DND-41 (cell line): ENCODE measurements around the gene MLXIPL.

Source experiments
- EZH2 ChIP-seq: IDR thresholded peaks from 3 replicates; pipeline ENCODE4 v1.6.1; 2012; ENCODE audit warnings: borderline replicate concordance, low read depth, mild to moderate bottlenecking, moderate library complexity, low read length, inconsistent platforms; ENCODE audit not compliant: severe bottlenecking
- TF ChIP-seq, protein P1 (sequence below): IDR thresholded peaks from 2 replicates; pipeline ENCODE4 v1.5.1; 2012; ENCODE audit warnings: borderline replicate concordance, low read length, moderate library complexity, mild to moderate bottlenecking; ENCODE audit not compliant: poor library complexity, severe bottlenecking; ENCODE audit errors: extremely low read depth

DNA sequence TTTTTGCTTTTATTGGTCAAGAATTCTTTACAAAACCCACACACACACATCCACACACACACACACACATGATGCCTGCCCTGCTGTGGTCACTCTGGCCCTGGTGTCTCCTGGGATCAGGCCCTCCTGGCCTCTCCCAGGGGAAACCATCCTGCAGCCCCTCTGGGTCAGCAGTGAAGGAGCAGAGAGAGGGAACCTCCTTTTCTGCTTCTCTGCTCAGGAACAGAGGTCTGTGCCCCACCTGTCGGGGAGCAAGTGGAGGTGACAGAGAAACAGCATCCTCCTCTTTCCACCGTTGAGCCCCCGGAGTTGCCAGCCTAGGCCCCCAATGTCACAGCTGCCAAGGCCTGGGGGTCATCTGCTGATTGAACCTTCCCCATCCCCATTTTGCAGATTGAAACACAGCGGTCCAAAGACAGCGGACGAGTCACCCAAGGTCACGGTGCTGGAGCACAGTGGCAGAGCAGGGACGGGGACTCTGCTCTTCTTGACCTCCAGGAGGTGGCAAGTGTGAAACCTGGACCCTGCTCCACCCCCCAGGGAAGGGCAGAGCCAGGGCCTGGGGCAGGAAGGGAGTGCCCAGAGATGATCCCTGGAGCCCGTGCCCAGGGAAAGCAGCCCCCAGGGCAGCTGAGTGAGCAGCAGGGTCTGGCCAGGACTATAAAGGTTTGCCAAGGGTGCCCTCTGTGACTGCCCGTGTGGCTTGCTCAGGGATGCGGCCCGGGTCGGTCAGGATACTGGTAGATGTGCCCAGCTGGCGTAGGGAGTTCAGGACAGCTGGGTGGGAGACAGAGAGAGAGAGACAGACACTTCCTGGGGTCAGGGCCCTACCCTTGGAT lies 30.9 kb downstream of the MLXIPL start:
- TF ChIP-seq, protein P1, sequence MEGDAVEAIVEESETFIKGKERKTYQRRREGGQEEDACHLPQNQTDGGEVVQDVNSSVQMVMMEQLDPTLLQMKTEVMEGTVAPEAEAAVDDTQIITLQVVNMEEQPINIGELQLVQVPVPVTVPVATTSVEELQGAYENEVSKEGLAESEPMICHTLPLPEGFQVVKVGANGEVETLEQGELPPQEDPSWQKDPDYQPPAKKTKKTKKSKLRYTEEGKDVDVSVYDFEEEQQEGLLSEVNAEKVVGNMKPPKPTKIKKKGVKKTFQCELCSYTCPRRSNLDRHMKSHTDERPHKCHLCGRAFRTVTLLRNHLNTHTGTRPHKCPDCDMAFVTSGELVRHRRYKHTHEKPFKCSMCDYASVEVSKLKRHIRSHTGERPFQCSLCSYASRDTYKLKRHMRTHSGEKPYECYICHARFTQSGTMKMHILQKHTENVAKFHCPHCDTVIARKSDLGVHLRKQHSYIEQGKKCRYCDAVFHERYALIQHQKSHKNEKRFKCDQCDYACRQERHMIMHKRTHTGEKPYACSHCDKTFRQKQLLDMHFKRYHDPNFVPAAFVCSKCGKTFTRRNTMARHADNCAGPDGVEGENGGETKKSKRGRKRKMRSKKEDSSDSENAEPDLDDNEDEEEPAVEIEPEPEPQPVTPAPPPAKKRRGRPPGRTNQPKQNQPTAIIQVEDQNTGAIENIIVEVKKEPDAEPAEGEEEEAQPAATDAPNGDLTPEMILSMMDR, result no peak
- TF ChIP-seq EZH2, result no peak
